Mesenchymal stem cell (in vitro differentiated cells and primary cell): ENCODE data around the gene RNU1-4.
A peak's percentile ranks its signal among the peaks of the same experiment; 100 is the strongest.
"Not testable (repeated sequence)": the region's sequence is repeated elsewhere in the genome, so short reads cannot be mapped to it uniquely, and the experiment has no call there.

ENCODE experiments used
- DNase-seq: peaks from one replicate; pipeline ENCODE4 v3.0.0-alpha.2; 2013
- H2AFZ ChIP-seq: one replicate; pipeline ENCODE4 v1.6.1; 2013; ENCODE audit warnings: low read depth, mild to moderate bottlenecking, control low read depth, inconsistent platforms, low read length, moderate library complexity
- H2AK5ac ChIP-seq: 2 replicates; pipeline ENCODE4 v1.6.1; 2013; ENCODE audit warnings: low read length, moderate library complexity, mild to moderate bottlenecking, inconsistent platforms; ENCODE audit not compliant: severe bottlenecking
- H2BK120ac ChIP-seq: one replicate; pipeline ENCODE4 v1.6.1; 2013; ENCODE audit warnings: low read depth, mild to moderate bottlenecking, inconsistent platforms, low read length, moderate library complexity
- H2BK12ac ChIP-seq, 2 experiments: one replicate each; pipeline ENCODE4 v1.6.1; 2013; ENCODE audit warnings: inconsistent platforms in 2 of 2, low read length in 2 of 2, mild to moderate bottlenecking in 2 of 2, moderate library complexity in 2 of 2, control low read depth in 1 of 2
- H2BK15ac ChIP-seq: one replicate; pipeline ENCODE4 v1.6.1; 2013; ENCODE audit warnings: mild to moderate bottlenecking, low read depth, inconsistent platforms; ENCODE audit not compliant: poor library complexity, severe bottlenecking
- H2BK5ac ChIP-seq: 2 replicates; pipeline ENCODE4 v1.6.1; 2013; ENCODE audit warnings: low read depth, mild to moderate bottlenecking, low read length, control low read depth, inconsistent platforms; ENCODE audit not compliant: poor library complexity, severe bottlenecking
- H3K14ac ChIP-seq, 2 experiments: one replicate each; pipeline ENCODE4 v1.6.1; 2013; ENCODE audit warnings: inconsistent platforms in 2 of 2, low read length in 2 of 2, control low read depth in 1 of 2, mild to moderate bottlenecking in 1 of 2, moderate library complexity in 1 of 2
- H3K18ac ChIP-seq, 2 experiments: one replicate each; pipeline ENCODE4 v1.6.1; 2013; ENCODE audit warnings: inconsistent platforms in 2 of 2, low read length in 2 of 2, control low read depth in 1 of 2, low read depth in 1 of 2, mild to moderate bottlenecking in 1 of 2
- H3K23ac ChIP-seq, 2 experiments: one replicate each; pipeline ENCODE4 v1.6.1; 2013; ENCODE audit warnings: inconsistent platforms in 2 of 2, low read length in 2 of 2, mild to moderate bottlenecking in 2 of 2, moderate library complexity in 2 of 2, control low read depth in 1 of 2
- H3K27ac ChIP-seq: 2 replicates; pipeline ENCODE4 v1.5.1; 2013; ENCODE audit warnings: mild to moderate bottlenecking, moderate library complexity, low read length, control low read depth, inconsistent platforms; ENCODE audit not compliant: poor library complexity, severe bottlenecking
- H3K27me3 ChIP-seq, 2 experiments: 2 replicates each; pipeline versions ENCODE4 v1.6.1 to v1.7.0; 2013; ENCODE audit warnings: low read length in 2 of 2, mild to moderate bottlenecking in 2 of 2, moderate library complexity in 2 of 2, control low read depth in 1 of 2, inconsistent platforms in 1 of 2; ENCODE audit not compliant: control insufficient read depth in 1 of 2, insufficient read depth in 1 of 2
- H3K36me3 ChIP-seq, 2 experiments: 2 replicates each; pipeline versions ENCODE4 v1.6.1 to v1.7.0; 2013; ENCODE audit warnings: low read length in 2 of 2, control low read depth in 1 of 2, inconsistent platforms in 1 of 2, low read depth in 1 of 2, mild to moderate bottlenecking in 1 of 2; ENCODE audit not compliant: insufficient read depth in 2 of 2, control insufficient read depth in 1 of 2
- H3K4ac ChIP-seq, 2 experiments: one replicate each; pipeline ENCODE4 v1.6.1; 2013; ENCODE audit warnings: inconsistent platforms in 2 of 2, low read length in 2 of 2, mild to moderate bottlenecking in 2 of 2, moderate library complexity in 2 of 2, control low read depth in 1 of 2, low read depth in 1 of 2
- H3K4me1 ChIP-seq: 2 replicates; pipeline ENCODE4 v1.6.1; 2013; ENCODE audit warnings: low read depth, low read length, control low read depth; ENCODE audit not compliant: control insufficient read depth, insufficient read depth
- H3K4me2 ChIP-seq: 2 replicates; pipeline ENCODE4 v1.6.1; 2013; ENCODE audit warnings: low read length, mild to moderate bottlenecking, inconsistent platforms; ENCODE audit not compliant: poor library complexity, severe bottlenecking
- H3K4me3 ChIP-seq, 2 experiments: 2 replicates each; pipeline versions ENCODE4 v1.5.1 to v1.7.0; 2013; ENCODE audit warnings: low read length in 2 of 2, mild to moderate bottlenecking in 2 of 2, control low read depth in 1 of 2, low read depth in 1 of 2; ENCODE audit not compliant: insufficient read depth in 1 of 2
- H3K79me1 ChIP-seq: replicated peaks from 2 replicates; pipeline ENCODE4 v1.6.1; 2013; ENCODE audit warnings: mild to moderate bottlenecking, control low read depth, low read length, inconsistent platforms; ENCODE audit not compliant: poor library complexity, severe bottlenecking
- H3K9ac ChIP-seq: 2 replicates; pipeline ENCODE4 v1.7.0; 2013; ENCODE audit warnings: mild to moderate bottlenecking, low read length, moderate library complexity
- H3K9me3 ChIP-seq: 2 replicates; pipeline ENCODE4 v1.7.0; 2013; ENCODE audit warnings: mild to moderate bottlenecking, low read length; ENCODE audit not compliant: control insufficient read depth
- H4K8ac ChIP-seq: one replicate; pipeline ENCODE4 v1.6.1; 2013; ENCODE audit warnings: inconsistent platforms, mild to moderate bottlenecking, low read length, moderate library complexity
- H4K91ac ChIP-seq: one replicate; pipeline ENCODE4 v1.6.1; 2013; ENCODE audit warnings: mild to moderate bottlenecking, low read length, inconsistent platforms
- WGBS: methylation state at CpG from one replicate; pipeline ENCODE4 v1.1.7; 2013; ENCODE audit warnings: mixed read lengths; 5-methylcytosine and 5-hydroxymethylcytosine counted together

Gene RNU1-4

DNA sequence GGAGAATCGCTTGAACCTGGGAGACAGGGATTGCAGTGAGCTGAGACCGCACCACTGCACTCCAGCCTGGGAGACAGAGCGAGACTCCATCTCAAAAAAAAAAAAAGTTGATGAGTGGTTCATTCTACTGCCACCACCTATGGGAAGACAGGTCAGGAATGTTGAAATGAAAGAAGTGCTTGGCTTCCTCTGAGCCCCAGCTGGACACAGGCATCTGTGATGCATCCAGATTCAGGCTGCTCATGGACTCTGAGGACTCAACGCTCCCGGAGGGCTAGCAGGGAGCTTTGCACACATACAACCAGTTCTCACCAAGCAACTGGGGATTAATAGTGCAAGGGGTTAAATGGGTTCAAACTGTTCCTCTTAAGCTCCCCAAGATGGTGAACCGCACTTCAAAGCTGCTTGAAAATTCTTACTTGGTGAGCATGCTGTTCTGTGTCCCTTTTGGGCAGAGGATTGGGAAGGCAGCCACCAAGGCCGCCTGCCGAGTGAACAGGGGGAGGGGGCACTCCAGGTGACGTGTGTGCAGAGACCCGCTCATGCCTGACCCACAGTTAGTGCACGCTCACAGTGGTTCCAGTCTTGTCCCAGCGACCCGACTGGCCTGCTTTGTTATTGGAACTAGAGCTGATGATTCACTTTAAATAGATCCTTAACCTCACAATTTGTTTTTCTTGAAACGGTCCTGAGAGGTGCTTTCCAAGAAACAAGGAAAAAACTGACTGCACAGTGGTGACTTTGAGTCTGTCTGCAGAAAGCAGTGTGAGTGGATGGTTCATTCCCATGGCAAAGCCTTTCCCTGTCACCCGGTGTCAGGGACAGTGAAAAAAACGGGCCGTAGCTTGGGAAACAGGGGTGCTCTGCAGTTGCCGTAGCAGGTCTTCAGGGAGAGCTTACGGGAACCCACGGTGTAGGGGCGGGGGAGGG is 32.2 kb downstream of the RNU1-4 start:
- Histone ChIP-seq H3K27ac (peak overlapping the region; percentile 59), H3K4me2 (peak overlapping the region; percentile 57), H3K4me1 (peaks cover 13% of the 10 kb centered on the region), H3K27me3 (peaks cover 0 to 38% of the 10 kb centered on the region in 2 experiments), H2AK5ac (peak overlapping the region; percentile 98)
- H3K9me3 ChIP-seq, H2BK5ac ChIP-seq, H2BK12ac ChIP-seq, H4K8ac ChIP-seq, H3K4ac ChIP-seq, H2BK15ac ChIP-seq, H3K23ac ChIP-seq, H2BK120ac ChIP-seq, H3K79me1 ChIP-seq, DNase-seq, H2AFZ ChIP-seq, H3K9ac ChIP-seq, H3K4me3 ChIP-seq, H3K36me3 ChIP-seq, H3K14ac ChIP-seq, H3K18ac ChIP-seq, H4K91ac ChIP-seq: not testable (repeated sequence)
- 76% methylated on average over 6 of the region's 21 CpGs for WGBS

DNA sequence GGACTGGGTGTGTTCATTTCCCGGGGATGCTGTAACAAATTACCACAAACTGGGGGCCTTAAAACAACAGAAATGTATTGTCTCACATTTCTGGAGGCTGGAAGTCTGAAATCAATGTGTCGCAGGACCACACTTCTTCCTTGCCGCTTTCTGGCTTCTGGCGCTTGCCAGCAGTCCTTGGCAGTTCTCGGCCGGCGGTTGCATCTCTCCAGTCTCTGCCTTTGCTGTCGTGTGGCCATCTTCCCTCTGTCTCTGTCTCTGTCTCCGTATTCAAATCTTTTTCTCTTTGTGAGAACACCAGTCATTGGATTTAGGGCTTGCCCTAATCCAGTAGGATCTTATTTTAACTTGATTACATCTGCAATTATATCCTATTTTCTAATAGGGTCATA is 32.9 kb downstream of the RNU1-4 start:
- not testable (repeated sequence) for H3K9ac ChIP-seq, H3K4me3 ChIP-seq, H2BK5ac ChIP-seq, H3K9me3 ChIP-seq, H2AK5ac ChIP-seq, DNase-seq, H3K4me2 ChIP-seq, H3K36me3 ChIP-seq, H3K27ac ChIP-seq, H3K14ac ChIP-seq, H3K79me1 ChIP-seq, H2BK15ac ChIP-seq, H2BK12ac ChIP-seq, H4K8ac ChIP-seq, H2AFZ ChIP-seq, H4K91ac ChIP-seq, H3K4ac ChIP-seq, H2BK120ac ChIP-seq, H3K18ac ChIP-seq, H3K23ac ChIP-seq
- peaks cover 13% of the 10 kb centered on the region for H3K4me1 ChIP-seq
- H3K27me3 ChIP-seq, result peaks cover 0 to 40% of the 10 kb centered on the region in 2 experiments
- WGBS, result 84% methylated on average over 6 of the region's 9 CpGs

DNA sequence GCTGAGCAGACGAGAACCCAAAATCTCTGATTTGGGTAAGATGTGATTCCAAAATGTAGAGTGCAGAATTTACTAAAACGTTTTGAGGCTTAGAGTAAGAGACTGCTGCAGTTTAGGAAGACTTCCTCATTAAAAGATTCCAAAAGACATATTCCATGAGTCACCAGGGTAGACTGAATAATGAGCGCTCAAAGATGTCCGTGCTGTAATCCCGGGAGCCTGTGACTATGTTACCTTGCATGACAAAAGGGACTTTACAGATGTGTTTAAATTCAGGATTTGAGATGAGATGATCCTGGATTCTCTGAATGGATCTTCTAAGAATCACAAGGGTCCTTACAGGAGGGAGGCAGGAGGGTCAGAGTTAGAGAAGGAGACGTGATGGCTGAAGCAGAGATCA is 33.4 kb downstream of the RNU1-4 start:
- H3K4me2 ChIP-seq, H2BK12ac ChIP-seq, H2BK120ac ChIP-seq, H2BK5ac ChIP-seq, DNase-seq, H3K18ac ChIP-seq, H3K4me3 ChIP-seq, H4K8ac ChIP-seq, H3K9me3 ChIP-seq, H3K23ac ChIP-seq, H3K36me3 ChIP-seq, H4K91ac ChIP-seq, H2AK5ac ChIP-seq, H2BK15ac ChIP-seq, H3K9ac ChIP-seq, H3K27ac ChIP-seq, H3K79me1 ChIP-seq, H3K14ac ChIP-seq, H3K4ac ChIP-seq, H2AFZ ChIP-seq: not testable (repeated sequence)
- 69% methylated on average over 2 of the region's 6 CpGs for WGBS
- H3K27me3 ChIP-seq, result peaks cover 0 to 40% of the 10 kb centered on the region in 2 experiments
- peaks cover 13% of the 10 kb centered on the region for H3K4me1 ChIP-seq

DNA sequence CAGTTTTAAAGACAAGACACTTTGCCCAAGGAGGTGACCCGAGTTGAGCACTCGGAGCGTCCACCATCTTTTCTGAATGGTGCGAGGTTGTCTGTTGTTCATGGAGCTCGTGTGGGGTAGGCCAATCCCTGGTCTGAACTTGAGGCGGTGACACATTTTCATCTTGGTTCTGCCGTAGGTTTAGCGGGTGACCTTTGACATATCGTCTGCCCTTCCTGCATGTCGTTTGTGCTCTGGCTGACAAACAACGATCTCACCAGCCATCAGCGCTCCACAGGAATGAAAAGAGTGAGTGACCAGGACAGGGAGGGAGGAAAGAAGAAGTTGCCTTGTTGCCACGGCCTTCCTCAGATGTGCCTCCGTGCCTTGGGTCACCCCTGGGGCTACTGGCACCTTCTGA is 34.5 kb downstream of the RNU1-4 start:
- H2AK5ac ChIP-seq, H3K27ac ChIP-seq, H3K9ac ChIP-seq, H2BK5ac ChIP-seq, H2AFZ ChIP-seq, H3K4me2 ChIP-seq, H3K23ac ChIP-seq, H3K9me3 ChIP-seq, H4K8ac ChIP-seq, H3K4ac ChIP-seq, H3K79me1 ChIP-seq, DNase-seq, H2BK15ac ChIP-seq, H2BK12ac ChIP-seq, H3K4me1 ChIP-seq, H3K4me3 ChIP-seq, H3K36me3 ChIP-seq, H3K18ac ChIP-seq, H2BK120ac ChIP-seq, H4K91ac ChIP-seq, H3K14ac ChIP-seq: not testable (repeated sequence)
- peaks cover 0 to 39% of the 10 kb centered on the region in 2 experiments for H3K27me3 ChIP-seq
- 73% methylated on average over 4 of the region's 14 CpGs for WGBS
